CD4-positive, alpha-beta T cell treated with Interleukin-21 for 1 hour (primary cell): ENCODE measurements around the gene FTH1.

Experiments used
- DNase-seq: peaks from one replicate; pipeline ENCODE4 v3.0.0-alpha.2; 2020

The FTH1 gene

GRCh38 chr11:61914471-61915171, 52.8 kb downstream of the FTH1 start:
- no peak for DNase-seq
